ENCODE results near the gene AKAP8. TPM values are rescaled to one million over a fixed set of nuclear protein-coding genes. Genes with fewer than 3 reads are reported as not detected.
A peak's percentile ranks its signal among the peaks of the same experiment; 100 is the strongest.

Gene AKAP8
- total RNA-seq, 2 donors from 2014 or later, result 38.3 to 44.3 TPM

DNA sequence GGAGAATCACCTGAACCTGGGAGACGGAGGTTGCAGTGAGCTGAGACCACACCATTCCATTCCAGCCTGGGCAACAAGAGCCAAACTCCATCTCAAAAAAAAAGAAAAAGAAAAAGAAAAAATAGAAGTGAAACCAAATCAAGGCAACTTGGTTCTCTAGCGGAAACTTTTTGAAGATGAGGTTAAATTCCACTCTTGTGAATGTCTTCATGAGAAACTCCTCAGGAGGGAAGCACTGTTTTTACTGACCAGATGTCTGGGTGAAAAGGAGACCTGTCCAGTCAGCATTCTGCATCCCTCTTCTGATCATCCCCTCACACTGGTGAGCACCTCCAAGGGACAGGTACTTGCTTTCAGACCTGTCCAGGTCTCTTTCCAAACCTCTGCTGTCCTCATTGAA lies 63.1 kb downstream of the AKAP8 start:
- intact Hi-C loops (cut with DNase I, micrococcal nuclease), result no loop called here
- no peak for ATAC-seq

DNA sequence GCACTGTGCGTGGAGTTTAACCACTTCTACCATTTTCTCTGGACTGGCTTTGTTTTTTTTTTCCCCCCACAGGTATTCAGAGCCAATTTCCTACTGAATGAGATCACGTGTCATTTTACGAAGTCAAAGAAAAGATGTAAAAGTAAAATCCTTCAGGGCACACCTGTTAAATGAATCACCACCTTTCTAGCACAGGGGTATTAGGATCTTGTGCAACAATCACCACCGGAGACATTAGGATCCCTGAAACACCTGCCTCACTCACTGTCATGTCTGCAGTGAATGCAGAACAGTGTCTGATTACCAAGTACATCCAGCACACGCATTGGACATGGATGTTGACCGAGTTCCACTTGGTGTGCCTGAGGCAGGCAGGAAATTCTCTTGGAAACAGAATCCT lies 64.5 kb downstream of the AKAP8 start:
- ATAC-seq (no peak), DNase-seq (no peak)
- intact Hi-C loops (cut with DNase I, micrococcal nuclease), result no loop called here

More for the DNA sequence above, 63.1 kb downstream of the AKAP8 start:
- DNase-seq, result no peak

DNA sequence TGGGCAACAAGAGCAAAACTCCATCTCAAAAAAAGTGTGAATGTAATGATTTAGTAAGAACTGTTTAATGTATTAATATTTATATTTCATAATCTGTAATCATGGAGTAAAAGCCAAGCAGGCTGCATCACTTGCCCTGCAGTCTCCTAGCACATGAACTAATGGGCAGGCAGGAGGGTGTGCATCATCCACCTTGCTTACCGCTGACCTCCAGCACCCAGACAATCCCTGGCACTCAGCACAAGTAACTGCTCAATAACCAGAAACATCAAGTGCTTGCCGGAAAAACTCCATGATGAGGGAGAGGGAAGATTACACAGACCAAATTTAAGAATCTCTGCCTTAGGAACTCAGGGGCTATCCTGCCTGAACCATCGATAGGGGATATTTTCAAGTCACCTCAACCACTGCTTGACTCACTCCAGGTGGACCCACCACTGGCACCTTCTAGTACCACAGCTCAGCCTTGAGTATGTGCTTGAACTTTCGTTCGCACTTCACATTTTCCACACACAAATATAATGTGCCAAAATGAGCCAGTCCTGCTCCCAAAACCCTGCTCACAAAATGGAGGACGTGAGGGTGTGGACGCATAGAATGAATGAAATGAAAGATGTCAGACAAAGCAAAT lies 65.8 kb downstream of the AKAP8 start:
- ATAC-seq, result no peak

DNA sequence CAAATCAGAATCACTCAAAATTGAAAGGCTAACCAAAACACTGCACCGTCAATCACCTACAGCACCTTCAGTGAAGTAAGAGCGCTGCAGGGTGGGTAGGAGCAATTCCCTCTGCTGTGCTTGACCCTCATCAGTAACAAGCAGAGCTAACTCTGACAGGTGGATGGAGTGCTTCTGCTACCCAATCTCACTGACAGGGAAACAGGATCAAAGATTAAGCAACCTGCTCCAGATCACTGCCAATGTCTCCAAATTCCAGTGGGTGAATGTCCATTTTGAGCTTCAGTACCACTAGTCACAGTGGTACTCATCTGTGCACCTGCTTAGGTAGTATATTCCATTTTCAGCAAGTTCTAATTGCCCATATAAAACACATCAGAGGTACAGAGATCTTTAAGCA lies 72.4 kb downstream of the AKAP8 start:
- ATAC-seq, result no peak
- DNase-seq, result no peak

More for the DNA sequence above, 65.8 kb downstream of the AKAP8 start:
- intact Hi-C loops (cut with DNase I, micrococcal nuclease), result no loop called here
- no peak for DNase-seq

DNA sequence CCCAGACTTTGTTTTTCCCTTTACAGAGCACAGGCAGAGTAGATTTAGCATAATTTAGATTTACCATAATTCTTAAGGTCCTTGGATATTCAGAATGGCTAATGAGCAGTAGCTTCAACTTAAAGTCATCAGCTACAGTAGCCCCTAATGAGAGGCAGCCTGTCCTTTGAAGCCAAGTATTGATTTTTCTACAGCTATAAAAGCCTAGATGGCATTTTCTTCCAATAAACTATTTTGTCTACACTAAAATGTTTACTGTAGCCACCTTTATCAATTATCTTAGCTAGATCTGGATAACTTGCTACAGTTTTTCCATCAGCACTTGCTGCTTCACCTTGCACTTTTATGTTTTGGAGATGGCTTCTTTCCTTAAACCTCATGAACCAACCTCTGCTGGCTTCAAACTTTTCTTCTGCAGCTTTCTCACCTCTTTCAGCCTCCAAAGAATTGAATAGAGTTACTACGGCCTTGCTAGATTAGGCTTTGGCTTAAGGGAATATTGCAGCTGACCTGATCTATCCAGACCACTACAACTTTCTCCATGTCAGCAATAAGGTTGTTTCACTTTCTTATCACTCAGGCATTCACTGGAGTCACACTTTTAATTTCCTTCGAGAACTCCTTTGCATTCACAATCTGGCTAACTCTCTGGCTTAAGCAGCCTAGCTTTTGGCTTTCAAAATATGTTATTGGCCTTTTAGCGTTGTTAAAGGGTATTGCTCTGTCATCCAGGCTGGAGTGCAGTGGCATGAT lies 73.8 kb downstream of the AKAP8 start:
- ATAC-seq (no peak), DNase-seq (no peak)
- intact Hi-C loops (cut with DNase I, micrococcal nuclease), result no loop called here

More for the DNA sequence above, 72.4 kb downstream of the AKAP8 start:
- intact Hi-C loops (cut with DNase I, micrococcal nuclease), result no loop called here

DNA sequence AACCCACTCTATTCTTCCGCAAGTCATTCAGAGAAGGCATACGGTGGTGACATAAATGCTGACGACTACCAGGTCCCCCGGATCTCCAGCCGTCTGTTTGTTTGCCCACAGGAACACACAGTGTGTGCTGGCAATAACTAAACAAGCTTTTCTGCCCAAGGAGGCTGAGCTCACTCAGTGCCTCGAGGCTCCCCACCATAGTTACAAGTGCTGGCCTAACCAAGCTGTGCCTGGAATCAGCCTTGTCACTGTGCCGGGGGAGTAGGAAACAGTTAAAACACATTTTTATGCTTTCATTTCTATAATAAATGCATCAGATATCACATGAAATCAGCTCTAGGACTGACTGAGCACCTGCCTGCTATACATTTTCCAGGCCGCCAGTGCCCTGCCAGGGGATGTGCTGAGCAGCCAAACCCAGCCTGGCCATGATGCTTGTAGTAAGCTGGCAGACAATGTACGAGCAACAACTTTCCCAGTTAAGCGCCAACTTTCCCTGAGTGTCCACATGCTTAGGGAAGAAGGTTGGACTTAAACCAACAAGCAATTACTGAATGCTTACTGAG lies 75.4 kb downstream of the AKAP8 start:
- intact Hi-C loops (cut with DNase I, micrococcal nuclease), result no loop called here
- peak; percentile 17 for ATAC-seq
- peak in 1 of 2 donors; percentile 50 for DNase-seq

Other genes with a start within 250 kb of the AKAP8 start
- gene NOTCH3, start 178.8 kb downstream of the AKAP8 start, total RNA-seq, result 10 to 100 TPM in 1 of 2 donors, 1 to 10 TPM in 1; 6.1 to 12.2 TPM
- under 1 TPM; 0.39 to 0.58 TPM for gene EPHX3, start 147.3 kb downstream of the AKAP8 start, total RNA-seq
- 10 to 100 TPM; 64.6 to 90.7 TPM for gene BRD4, start 47.2 kb downstream of the AKAP8 start, total RNA-seq
- gene AKAP8L, start 39.2 kb upstream of the AKAP8 start, total RNA-seq, result 10 to 100 TPM; 63.4 to 75.1 TPM
- gene WIZ, start 70.2 kb upstream of the AKAP8 start, total RNA-seq, result 10 to 100 TPM; 24.5 to 24.8 TPM
- gene RASAL3, start 84.8 kb upstream of the AKAP8 start, total RNA-seq, result 1 to 10 TPM; 3.4 to 4.4 TPM
- gene PGLYRP2, start 99.7 kb upstream of the AKAP8 start, total RNA-seq, result not detected
- not detected for gene CYP4F22, start 128.7 kb upstream of the AKAP8 start, total RNA-seq
- gene CYP4F8, start 235.4 kb upstream of the AKAP8 start, total RNA-seq, result under 1 TPM in 1 of 2 donors, not detected in 1; 0.09 TPM